ENCODE results near the gene MSRB1. TPM values are rescaled to one million over a fixed set of nuclear protein-coding genes. Genes with fewer than 3 reads are reported as not detected.

MSRB1 gene
- total RNA-seq, 1 experiment from 2014 or later = 18.3 TPM

DNA sequence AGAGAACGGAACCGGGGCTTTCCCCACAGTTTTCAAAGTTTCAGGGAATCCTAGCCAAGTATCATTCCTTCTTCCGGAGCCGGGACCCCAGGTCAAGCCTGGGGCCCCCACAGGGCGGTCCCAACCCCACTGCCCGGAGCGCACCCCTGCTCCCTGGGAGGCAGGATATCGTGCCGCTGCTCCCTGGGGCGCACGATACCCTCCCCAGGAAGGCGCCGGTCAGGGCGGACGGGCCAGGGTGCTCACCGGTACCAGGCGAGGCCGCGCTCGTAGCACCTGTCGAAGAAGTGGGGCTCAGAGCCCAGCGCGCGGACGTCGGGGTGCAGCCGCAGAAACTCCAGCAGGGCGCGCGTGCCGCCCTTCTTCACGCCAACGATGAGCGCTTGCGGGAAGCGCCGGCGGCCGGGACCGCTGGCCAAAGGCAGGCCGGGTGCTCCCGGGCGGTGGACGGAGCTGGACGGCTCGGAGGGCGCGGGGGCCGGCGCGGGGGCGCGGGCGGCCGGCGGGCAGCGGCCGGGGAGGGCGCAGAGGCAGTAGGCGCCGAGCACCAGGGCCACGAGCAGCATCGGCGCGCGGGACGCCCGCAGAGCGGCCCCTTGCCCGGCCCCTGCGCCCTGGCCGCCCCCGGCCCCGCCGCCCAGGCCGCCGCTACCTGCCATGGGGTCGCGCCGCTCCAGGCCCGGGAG lies 25.2 kb downstream of the MSRB1 start:
- H3K4me3 ChIP-seq (replicated peaks in 1 of 2; ENCODE audit: low read depth in 1 of 2, low read length in 2 of 2) = no peak overlapping the region
- DNase-seq (ENCODE audit: low read depth, low spot score) = no peak
- H3K27me3 ChIP-seq (ENCODE audit: insufficient read depth, low read length) = no peaks in the 10 kb centered on the region
- no peak overlapping the region for H3K9ac ChIP-seq (ENCODE audit: low read length)
- ChIA-PET POLR2A (no interaction called here), RAD21 (ENCODE audit: low non-redundant PET in 1 of 2, low total read pairs in 2 of 2, uncharacterized antibody in 2 of 2, unreplicated experiment in 2 of 2) (no interaction called here), CTCF (no interaction called here)
- no TSS peak for BruUV-seq (replicated peaks)
- H3K9me2 ChIP-seq (ENCODE audit: insufficient read depth) = no peaks in the 10 kb centered on the region
- no peaks in the 10 kb centered on the region for H4K20me1 ChIP-seq (ENCODE audit: insufficient read depth)
- H3K9me3 ChIP-seq (ENCODE audit: control insufficient read depth in 1 of 2, insufficient read depth in 1 of 2, low read depth in 1 of 2, low read length in 2 of 2) = no peaks in the 10 kb centered on the region
- intact Hi-C loops (cut with micrococcal nuclease) = no loop called here
- H3K36me3 ChIP-seq (ENCODE audit: control insufficient read depth in 1 of 2, insufficient read depth in 2 of 2, low read length in 2 of 2) = no peaks in the 10 kb centered on the region
- ATAC-seq = no peak
- peaks cover 17 to 27% of the 10 kb centered on the region in 2 experiments for H3K4me1 ChIP-seq (ENCODE audit: control insufficient read depth in 1 of 2, insufficient read depth in 2 of 2, low read length in 2 of 2)
- H3K27ac ChIP-seq (ENCODE audit: low read depth, low read length) = no peak overlapping the region
- no peak overlapping the region for H3K4me2 ChIP-seq (ENCODE audit: low read length)
- no peaks in the 10 kb centered on the region for H3K79me2 ChIP-seq (ENCODE audit: insufficient read depth, low read length)
- H2AFZ ChIP-seq (ENCODE audit: low read depth, low read length, poor library complexity, severe bottlenecking) = no peak overlapping the region
- TF ChIP-seq EGR1 (IDR thresholded peaks at IDR 0.05; ENCODE audit: low read depth) (no peak), RAD21 (IDR thresholded peaks at IDR 0.05; ENCODE audit: low read depth) (no peak), CBX3 (IDR thresholded peaks at IDR 0.05; ENCODE audit: low read depth) (no peak), ELF1 (IDR thresholded peaks at IDR 0.05; ENCODE audit: borderline replicate concordance, low read depth) (no peak), ZNF274 (IDR thresholded peaks at IDR 0.05; ENCODE audit: low read depth, low read length) (no peak), POLR2AphosphoS5 (IDR thresholded peaks at IDR 0.05; ENCODE audit: low read depth, low read length) (no peak), ZBTB33 (IDR thresholded peaks at IDR 0.05; ENCODE audit: extremely low read depth, insufficient replicate concordance, low read length) (no peak), JUND (IDR thresholded peaks at IDR 0.05) (no peak)
- TF ChIP-seq, protein P1, sequence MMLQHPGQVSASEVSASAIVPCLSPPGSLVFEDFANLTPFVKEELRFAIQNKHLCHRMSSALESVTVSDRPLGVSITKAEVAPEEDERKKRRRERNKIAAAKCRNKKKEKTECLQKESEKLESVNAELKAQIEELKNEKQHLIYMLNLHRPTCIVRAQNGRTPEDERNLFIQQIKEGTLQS (IDR thresholded peaks at IDR 0.05) = no peak

All from HCT116 (cell line).